HEK293 (cell line): ENCODE data around the gene IMMP1L.

Source experiments
- CTCF ChIP-seq: fragments of 450-650 bp; formaldehyde crosslinking; IDR thresholded peaks from 2 replicates; pipeline ENCODE4 v1.5.1; 2016; ENCODE audit warnings: missing biosample characterization, missing genetic modification characterization
- SP2 ChIP-seq: fragments of 450-650 bp; formaldehyde crosslinking; IDR thresholded peaks from 2 replicates; pipeline ENCODE4 v1.5.1; 2016; ENCODE audit warnings: missing biosample characterization, missing genetic modification characterization
- ZNF645 ChIP-seq: fragments of 450-650 bp; formaldehyde crosslinking; IDR thresholded peaks from 2 replicates; pipeline ENCODE4; 2016; ENCODE audit warnings: missing biosample characterization, missing genetic modification characterization
- ZNF792 ChIP-seq: fragments of 450-650 bp; formaldehyde crosslinking; IDR thresholded peaks from 2 replicates; pipeline ENCODE4 v1.5.1; 2016; ENCODE audit warnings: missing biosample characterization, missing genetic modification characterization

- TF ChIP-seq CTCF (tag by site-specific recombination) = no peak
- TF ChIP-seq ZNF645 (tag by site-specific recombination) = no peak
- no peak for TF ChIP-seq SP2 (tag by site-specific recombination)
- TF ChIP-seq ZNF792 (tag by site-specific recombination) = no peak
These were observed 31.7 kb downstream of the IMMP1L start for GRCh38 chr11:31477528-31478222.
